MM.1S (cell line): ENCODE results near the gene ZFP28.

ENCODE experiments used
- DNase-seq: peaks from one replicate; pipeline ENCODE4 v3.0.0-alpha.2; 2015
- H2AFZ ChIP-seq: fragments of 300-600 bp; sonication (generic); 2 replicates; pipeline ENCODE4 v1.6.0; 2016; ENCODE audit warnings: antibody characterized with exemption, low read length
- H3F3A ChIP-seq: fragments of 300-600 bp; sonication (generic); 2 replicates; pipeline ENCODE4 v1.6.1; 2016; ENCODE audit warnings: mild to moderate bottlenecking, antibody characterized with exemption, low read length, moderate library complexity, mixed read lengths; ENCODE audit not compliant: insufficient read depth
- H3K27ac ChIP-seq: fragments of 300-600 bp; sonication (generic); 2 replicates; pipeline ENCODE4 v1.5.1; 2016; ENCODE audit warnings: mild to moderate bottlenecking, low read length
- H3K27me3 ChIP-seq: fragments of 300-600 bp; sonication (generic); replicated peaks from 2 replicates; pipeline ENCODE4 v1.6.0; 2016; ENCODE audit warnings: low read length; ENCODE audit not compliant: insufficient read depth
- H3K36me3 ChIP-seq: fragments of 300-600 bp; sonication (generic); replicated peaks from 2 replicates; pipeline ENCODE4 v1.6.1; 2016; ENCODE audit warnings: mild to moderate bottlenecking, low read length, mixed read lengths; ENCODE audit not compliant: insufficient read depth
- H3K4me1 ChIP-seq: fragments of 300-600 bp; sonication (generic); 2 replicates; pipeline ENCODE4 v1.6.1; 2016; ENCODE audit warnings: low read length, mixed read lengths
- H3K4me2 ChIP-seq: fragments of 300-600 bp; sonication (generic); 2 replicates; pipeline ENCODE4 v1.6.0; 2016; ENCODE audit warnings: low read depth, low read length
- H3K4me3 ChIP-seq: fragments of 300-600 bp; sonication (generic); 2 replicates; pipeline ENCODE4 v1.5.1; 2016; ENCODE audit warnings: low read length, mixed read lengths
- H3K79me2 ChIP-seq: fragments of 300-600 bp; sonication (generic); 2 replicates; pipeline ENCODE4 v1.6.1; 2016; ENCODE audit warnings: mixed run types, low read length, mixed read lengths
- H3K9ac ChIP-seq: fragments of 300-600 bp; sonication (generic); 2 replicates; pipeline ENCODE4 v1.6.1; 2016; ENCODE audit warnings: low read length, mixed read lengths
- H3K9me2 ChIP-seq: fragments of 300-600 bp; sonication (generic); replicated peaks from 2 replicates; pipeline ENCODE4 v1.6.1; 2016; ENCODE audit warnings: mild to moderate bottlenecking, low read length, mixed read lengths; ENCODE audit not compliant: insufficient read depth
- H3K9me3 ChIP-seq: fragments of 300-600 bp; sonication (generic); replicated peaks from 2 replicates; pipeline ENCODE4 v1.6.1; 2016; ENCODE audit warnings: mild to moderate bottlenecking, low read length, mixed read lengths; ENCODE audit not compliant: insufficient read depth
- H4K20me1 ChIP-seq: fragments of 300-600 bp; sonication (generic); 2 replicates; pipeline ENCODE4 v1.6.1; 2016; ENCODE audit warnings: mild to moderate bottlenecking, low read length, moderate library complexity, mixed read lengths; ENCODE audit not compliant: insufficient read depth
- EZH2 ChIP-seq: fragments of 300-600 bp; sonication (generic); optimal IDR thresholded peaks from 2 replicates; pipeline ENCODE3; 2017; ENCODE audit warnings: low read depth, mild to moderate bottlenecking, antibody characterized with exemption, low read length, mixed read lengths
- EZH2phosphoT487 ChIP-seq: fragments of 300-600 bp; sonication (generic); IDR thresholded peaks from 2 replicates; pipeline ENCODE4 v1.6.1; 2018; ENCODE audit warnings: antibody characterized with exemption, low read length
- TF ChIP-seq, protein P1 (sequence below): fragments of 300-600 bp; sonication (generic); IDR thresholded peaks from 2 replicates; pipeline ENCODE4 v1.5.1; 2016; ENCODE audit warnings: antibody characterized with exemption, low read length, mixed read lengths

The ZFP28 gene

GRCh38 chr19:56573914-56574313, 35.2 kb downstream of the ZFP28 start:
- no peak overlapping the region for H3K9ac ChIP-seq
- H3K9me3 ChIP-seq, result no peaks in the 10 kb centered on the region; the same call in 1 of the 2 replicates
- H2AFZ ChIP-seq, result no peak overlapping the region
- H3F3A ChIP-seq, result no peaks in the 10 kb centered on the region
- no peak overlapping the region for H3K27ac ChIP-seq
- H3K27me3 ChIP-seq, result peaks cover 3% of the 10 kb centered on the region; the same call in 1 of the 2 replicates
- no peak for TF ChIP-seq EZH2phosphoT487
- TF ChIP-seq EZH2, result no peak
- TF ChIP-seq, protein P1, sequence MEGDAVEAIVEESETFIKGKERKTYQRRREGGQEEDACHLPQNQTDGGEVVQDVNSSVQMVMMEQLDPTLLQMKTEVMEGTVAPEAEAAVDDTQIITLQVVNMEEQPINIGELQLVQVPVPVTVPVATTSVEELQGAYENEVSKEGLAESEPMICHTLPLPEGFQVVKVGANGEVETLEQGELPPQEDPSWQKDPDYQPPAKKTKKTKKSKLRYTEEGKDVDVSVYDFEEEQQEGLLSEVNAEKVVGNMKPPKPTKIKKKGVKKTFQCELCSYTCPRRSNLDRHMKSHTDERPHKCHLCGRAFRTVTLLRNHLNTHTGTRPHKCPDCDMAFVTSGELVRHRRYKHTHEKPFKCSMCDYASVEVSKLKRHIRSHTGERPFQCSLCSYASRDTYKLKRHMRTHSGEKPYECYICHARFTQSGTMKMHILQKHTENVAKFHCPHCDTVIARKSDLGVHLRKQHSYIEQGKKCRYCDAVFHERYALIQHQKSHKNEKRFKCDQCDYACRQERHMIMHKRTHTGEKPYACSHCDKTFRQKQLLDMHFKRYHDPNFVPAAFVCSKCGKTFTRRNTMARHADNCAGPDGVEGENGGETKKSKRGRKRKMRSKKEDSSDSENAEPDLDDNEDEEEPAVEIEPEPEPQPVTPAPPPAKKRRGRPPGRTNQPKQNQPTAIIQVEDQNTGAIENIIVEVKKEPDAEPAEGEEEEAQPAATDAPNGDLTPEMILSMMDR, result no peak
- no peaks in the 10 kb centered on the region for H3K36me3 ChIP-seq
- DNase-seq, result no peak
- no peak overlapping the region for H3K4me2 ChIP-seq
- H3K79me2 ChIP-seq, result no peaks in the 10 kb centered on the region
- H4K20me1 ChIP-seq, result no peaks in the 10 kb centered on the region
- no peaks in the 10 kb centered on the region for H3K9me2 ChIP-seq
- H3K4me3 ChIP-seq, result no peak overlapping the region
- H3K4me1 ChIP-seq, result no peaks in the 10 kb centered on the region

DNA sequence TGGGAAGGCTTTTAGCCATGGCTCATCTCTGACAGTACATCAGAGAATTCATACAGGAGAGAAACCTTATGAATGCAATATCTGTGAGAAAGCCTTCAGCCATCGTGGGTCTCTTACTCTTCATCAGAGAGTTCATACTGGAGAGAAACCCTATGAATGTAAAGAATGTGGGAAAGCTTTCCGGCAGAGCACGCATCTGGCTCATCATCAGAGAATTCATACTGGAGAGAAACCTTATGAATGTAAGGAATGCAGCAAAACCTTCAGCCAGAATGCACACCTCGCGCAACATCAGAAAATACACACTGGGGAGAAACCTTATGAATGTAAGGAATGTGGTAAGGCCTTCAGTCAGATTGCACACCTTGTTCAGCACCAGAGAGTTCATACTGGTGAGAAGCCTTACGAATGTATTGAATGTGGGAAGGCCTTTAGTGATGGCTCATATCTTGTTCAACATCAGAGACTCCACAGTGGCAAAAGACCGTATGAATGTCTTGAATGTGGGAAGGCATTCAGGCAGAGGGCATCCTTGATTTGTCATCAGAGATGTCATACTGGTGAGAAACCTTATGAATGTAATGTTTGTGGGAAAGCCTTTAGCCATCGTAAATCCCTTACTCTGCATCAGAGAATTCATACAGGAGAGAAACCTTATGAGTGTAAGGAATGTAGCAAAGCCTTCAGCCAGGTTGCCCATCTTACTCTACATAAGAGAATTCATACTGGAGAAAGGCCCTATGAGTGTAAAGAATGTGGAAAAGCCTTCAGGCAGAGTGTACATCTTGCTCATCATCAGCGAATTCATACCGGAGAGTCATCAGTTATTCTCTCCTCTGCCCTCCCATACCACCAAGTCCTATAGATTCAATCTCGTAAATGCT, 39.2 kb downstream of the ZFP28 start:
- H2AFZ ChIP-seq, result no peak overlapping the region
- no peaks in the 10 kb centered on the region for H3K36me3 ChIP-seq
- H3K9me3 ChIP-seq, result no peaks in the 10 kb centered on the region; the same call in 1 of the 2 replicates
- no peak overlapping the region for H3K4me3 ChIP-seq
- no peak overlapping the region for H3K4me2 ChIP-seq
- H3K4me1 ChIP-seq, result no peaks in the 10 kb centered on the region
- H3K79me2 ChIP-seq, result no peaks in the 10 kb centered on the region
- H4K20me1 ChIP-seq, result no peaks in the 10 kb centered on the region
- no peaks in the 10 kb centered on the region for H3K9me2 ChIP-seq
- H3K27me3 ChIP-seq, result peaks cover 3% of the 10 kb centered on the region; the same call in 1 of the 2 replicates
- TF ChIP-seq EZH2 (no peak), EZH2phosphoT487 (no peak)
- TF ChIP-seq, protein P1, result no peak
- H3K27ac ChIP-seq, result no peak overlapping the region
- DNase-seq, result no peak
- no peaks in the 10 kb centered on the region for H3F3A ChIP-seq
- no peak overlapping the region for H3K9ac ChIP-seq

- Histone ChIP-seq H3K36me3 (no peaks in the 10 kb centered on the region), H4K20me1 (no peaks in the 10 kb centered on the region), H3K27ac (no peak overlapping the region), H3K9me3 (no peaks in the 10 kb centered on the region), H3K9ac (no peak overlapping the region), H3K9me2 (no peaks in the 10 kb centered on the region), H2AFZ (peak overlapping the region; percentile 96), H3F3A (no peaks in the 10 kb centered on the region), H3K27me3 (peaks cover 19% of the 10 kb centered on the region), H3K79me2 (peaks cover 14% of the 10 kb centered on the region), H3K4me3 (peak overlapping the region; percentile 80), H3K4me1 (peaks cover 3% of the 10 kb centered on the region; the same call in 1 of the 2 replicates), H3K4me2 (peak overlapping the region; percentile 59)
- DNase-seq, result no peak
- TF ChIP-seq, protein P1, result no peak
- no peak for TF ChIP-seq EZH2phosphoT487
- TF ChIP-seq EZH2, result no peak
Measured at GRCh38 chr19:56594446-56594782, 55.7 kb downstream of the ZFP28 start.
